ENCODE results near the gene C2CD2L.

- TF ChIP-seq RXRA (IDR thresholded peaks at IDR 0.05) (no peak), REST (IDR thresholded peaks at IDR 0.05) (no peak)
Observed at GRCh38 chr11:119062779-119063178, 44.4 kb upstream of the C2CD2L start.

Data from liver (tissue), 2 donors.